ENCODE measurements around the gene GZF1. TPM values are rescaled to one million over a fixed set of nuclear protein-coding genes. Genes with fewer than 3 reads are reported as not detected.

GZF1 gene
- total RNA-seq, 1 experiment from 2014 or later = 17.0 TPM

- no CpG with 5 or more reads among the region's 65 CpGs for WGBS (ENCODE audit: extremely low coverage, insufficient read length, low lambda C conversion rate)
- H3K9ac ChIP-seq (ENCODE audit: extremely low read depth, insufficient read length, low read length) = no peak overlapping the region
Measured at GRCh38 chr20:23365390-23366165, 3.6 kb downstream of the GZF1 start.

More at GRCh38 chr20:23365390-23366165, 3.6 kb downstream of the GZF1 start:
- H3K4me1 Mint-ChIP-seq = peaks cover 12 to 25% of the 10 kb centered on the region in 2 experiments
- Histone ChIP-seq H3K4me2 (ENCODE audit: insufficient read depth, insufficient read length, low read length) (no peak overlapping the region), H3K9me3 (ENCODE audit: control insufficient read depth, low read depth, low read length) (no peaks in the 10 kb centered on the region), H3K4me1 (ENCODE audit: insufficient read depth, low read length) (no peaks in the 10 kb centered on the region; the same call in 1 of the 2 replicates), H3K14ac (ENCODE audit: insufficient read depth, low read length) (no peak overlapping the region), H2AFZ (ENCODE audit: low read length) (no peak overlapping the region), H2BK120ac (ENCODE audit: low read depth, low read length, poor library complexity, severe bottlenecking) (no peak overlapping the region), H3K4ac (ENCODE audit: low read depth, low read length) (no peak overlapping the region), H3K27me3 (ENCODE audit: insufficient read depth, low read length) (no peaks in the 10 kb centered on the region), H3K56ac (ENCODE audit: insufficient read length, low read depth, low read length) (no peak overlapping the region), H3K79me2 (ENCODE audit: insufficient read depth, low read length) (peaks cover 7% of the 10 kb centered on the region; the same call in 1 of the 2 replicates), H3K23ac (ENCODE audit: insufficient read length, low read depth, low read length) (no peak overlapping the region), H2BK12ac (ENCODE audit: insufficient read length, low read depth, low read length) (no peak overlapping the region), H3T11ph (ENCODE audit: low read length) (no peak overlapping the region), H2BK20ac (ENCODE audit: low read depth, low read length, poor library complexity, severe bottlenecking) (no peak overlapping the region), H3K18ac (ENCODE audit: insufficient read length, low read depth, low read length) (no peak overlapping the region), H3K23me2 (ENCODE audit: insufficient read length, low read depth, low read length, poor library complexity, severe bottlenecking) (peaks cover 6% of the 10 kb centered on the region), H4K91ac (ENCODE audit: insufficient read length, low read depth, low read length) (no peak overlapping the region), H2AK5ac (ENCODE audit: insufficient read length, low read length) (no peak overlapping the region), H2BK5ac (ENCODE audit: insufficient read length, low read length) (no peak overlapping the region), H2BK15ac (ENCODE audit: low read depth, low read length) (no peak overlapping the region), H3K27ac (ENCODE audit: insufficient read length, low read depth, low read length) (no peak overlapping the region), H3K79me1 (ENCODE audit: insufficient read depth, low read depth, low read length, poor library complexity, severe bottlenecking) (peaks cover 3% of the 10 kb centered on the region), H4K5ac (ENCODE audit: insufficient read length, low read depth, low read length) (no peak overlapping the region), H4K8ac (replicated peaks; ENCODE audit: insufficient read length, low read depth, low read length) (no peak overlapping the region), H4K20me1 (ENCODE audit: control insufficient read depth, insufficient read depth, insufficient read length) (no peaks in the 10 kb centered on the region)
- DNase-seq = no peak
- no peaks in the 10 kb centered on the region for H3K27me3 Mint-ChIP-seq (ENCODE audit: low read depth)
- peak overlapping the region in 2 of 3 experiments; percentile 25 to 50; a peak in 3 of 7 replicates for H3K27ac Mint-ChIP-seq
- H3K4me3 Mint-ChIP-seq = no peak overlapping the region; a peak in 2 of 5 replicates
- no peaks in the 10 kb centered on the region; a peak in 1 of 5 replicates for H3K9me3 Mint-ChIP-seq
- H3K36me3 Mint-ChIP-seq (ENCODE audit: insufficient read depth in 1 of 3, low read depth in 3 of 3) = peaks cover 24 to 48% (median 38%) of the 10 kb centered on the region in 3 experiments
- TF ChIP-seq CTCF (conservative IDR thresholded peaks at IDR 0.05) = peak; percentile 36; the same call in 1 of the 3 replicates
